GM23338 (cell line): Measurements from ENCODE around the gene SLC39A11. TPM values are rescaled to one million over a fixed set of nuclear protein-coding genes. Genes with fewer than 3 reads are reported as not detected.

Experiments
- ATAC-seq: fragments of 200-7000 bp; cut with Tn5 transposase; 3 replicates; pipeline ENCODE4 v1.9.1; 2020
- DNase-seq: peaks from one replicate; pipeline ENCODE4 v3.0.0-alpha.2; 2015; ENCODE audit warnings: low spot score
- H2AFZ ChIP-seq: fragments of 200-600 bp; sonication (generic); 2 replicates; pipeline ENCODE4 v1.8.0; 2016; ENCODE audit warnings: antibody characterized with exemption, mild to moderate bottlenecking, moderate library complexity
- H3F3A ChIP-seq: fragments of 200-600 bp; sonication (generic); replicated peaks from 2 replicates; pipeline ENCODE4 v1.8.0; 2017; ENCODE audit warnings: antibody characterized with exemption, mixed run types, low read depth
- H3K27ac ChIP-seq: fragments of 200-600 bp; sonication (generic); 2 replicates; pipeline ENCODE4 v1.6.1; 2016; ENCODE audit warnings: low read depth
- H3K27me3 ChIP-seq: fragments of 200-600 bp; sonication (generic); 2 replicates; pipeline ENCODE4 v1.8.0; 2016; ENCODE audit warnings: mild to moderate bottlenecking, mixed run types, moderate library complexity; ENCODE audit not compliant: insufficient read depth
- H3K36me3 ChIP-seq: fragments of 200-600 bp; sonication (generic); 2 replicates; pipeline ENCODE4 v1.8.0; 2016; ENCODE audit warnings: mild to moderate bottlenecking; ENCODE audit not compliant: insufficient read depth
- H3K4me1 ChIP-seq: fragments of 200-600 bp; sonication (generic); 2 replicates; pipeline ENCODE4 v1.8.0; 2016; ENCODE audit warnings: mild to moderate bottlenecking, moderate library complexity; ENCODE audit not compliant: insufficient read depth
- H3K4me2 ChIP-seq: fragments of 200-600 bp; sonication (generic); 2 replicates; pipeline ENCODE4 v1.7.1; 2017; ENCODE audit warnings: mixed run types
- H3K4me3 ChIP-seq: fragments of 200-600 bp; sonication (generic); 2 replicates; pipeline ENCODE4 v1.6.1; 2016; ENCODE audit warnings: mixed run types
- H3K79me2 ChIP-seq: fragments of 200-600 bp; sonication (generic); replicated peaks from 2 replicates; pipeline ENCODE4 v1.8.0; 2017; ENCODE audit warnings: mild to moderate bottlenecking; ENCODE audit not compliant: insufficient read depth
- H3K9me2 ChIP-seq: fragments of 200-600 bp; sonication (generic); 2 replicates; pipeline ENCODE4 v1.8.0; 2017; ENCODE audit not compliant: insufficient read depth
- H4K20me1 ChIP-seq: fragments of 200-600 bp; sonication (generic); replicated peaks from 2 replicates; pipeline ENCODE4 v1.8.0; 2017; ENCODE audit warnings: mild to moderate bottlenecking; ENCODE audit not compliant: insufficient read depth
- H3K27ac Mint-ChIP-seq: 2 replicates; pipeline ENCODE4 v1.8.0; 2020; ENCODE audit warnings: inconsistent platforms, mild to moderate bottlenecking, moderate library complexity, mixed read lengths
- H3K27me3 Mint-ChIP-seq: 3 replicates; pipeline ENCODE4 v1.8.0; 2022; ENCODE audit warnings: low read depth, mild to moderate bottlenecking, moderate library complexity, mixed read lengths, inconsistent platforms; ENCODE audit not compliant: insufficient read depth, poor library complexity
- H3K36me3 Mint-ChIP-seq: 3 replicates; pipeline ENCODE4 v1.8.0; 2021; ENCODE audit warnings: low read depth, mild to moderate bottlenecking, inconsistent platforms, moderate library complexity, mixed read lengths
- H3K4me1 Mint-ChIP-seq: 3 replicates; pipeline ENCODE4 v1.8.0; 2020; ENCODE audit warnings: mild to moderate bottlenecking, inconsistent platforms, mixed read lengths
- H3K4me3 Mint-ChIP-seq: 3 replicates; pipeline ENCODE4 v1.8.0; 2021; ENCODE audit warnings: moderate library complexity, mild to moderate bottlenecking, inconsistent platforms, mixed read lengths
- H3K9me3 Mint-ChIP-seq: 3 replicates; pipeline ENCODE4 v1.8.0; 2020; ENCODE audit warnings: moderate library complexity, mild to moderate bottlenecking, inconsistent platforms, mixed read lengths
- CTCF ChIP-seq, 2 experiments: fragments of 200-600 bp in 1 of 2; sonication (generic) in 1 of 2; conservative IDR thresholded peaks; 2 replicates each; pipeline versions ENCODE4 v1.5.1 to v1.6.1; 2016 to 2017; ENCODE audit warnings: antibody characterized with exemption in 2 of 2, low read depth in 2 of 2, mild to moderate bottlenecking in 2 of 2, moderate library complexity in 1 of 2
- ETS1 ChIP-seq: IDR thresholded peaks from 2 replicates; pipeline ENCODE4 v1.6.1; 2016; ENCODE audit warnings: antibody characterized with exemption
- EZH2 ChIP-seq: fragments of 200-600 bp; sonication (generic); IDR thresholded peaks from one replicate; pipeline ENCODE4 v1.8.0; 2017; ENCODE audit warnings: antibody characterized with exemption, mild to moderate bottlenecking, low read depth; ENCODE audit not compliant: unreplicated experiment
- EZH2phosphoT487 ChIP-seq: fragments of 200-600 bp; sonication (generic); IDR thresholded peaks from one replicate; pipeline ENCODE4 v1.8.1; 2018; ENCODE audit warnings: antibody characterized with exemption; ENCODE audit not compliant: unreplicated experiment
- JUNB ChIP-seq: IDR thresholded peaks from one replicate; pipeline ENCODE4 v1.6.1; 2016; ENCODE audit warnings: antibody characterized with exemption; ENCODE audit not compliant: unreplicated experiment
- NANOG ChIP-seq: IDR thresholded peaks from 2 replicates; pipeline ENCODE4 v1.6.1; 2016; ENCODE audit warnings: antibody characterized with exemption, borderline replicate concordance
- STAT1 ChIP-seq: IDR thresholded peaks from one replicate; pipeline ENCODE4 v1.6.1; 2016; ENCODE audit warnings: antibody characterized with exemption; ENCODE audit not compliant: unreplicated experiment
- ZNF114 ChIP-seq: fragments of 250-450 bp; sonication (Bioruptor Pico); IDR thresholded peaks from 2 replicates; pipeline ENCODE4 v1.5.0; 2020; ENCODE audit warnings: mild to moderate bottlenecking, moderate library complexity
- ZNF331 ChIP-seq: fragments of 250-450 bp; sonication (Bioruptor Pico); IDR thresholded peaks from 2 replicates; pipeline ENCODE4 v1.5.0; 2020; ENCODE audit warnings: low read depth, mild to moderate bottlenecking, moderate library complexity
- polyA plus RNA-seq: library from polyadenylated mRNA; unstranded; fragments of >200 nt; fragmentation: Nextera tagmentation; extraction: Ambion mirVana; gene quantifications from 2 replicates; pipeline ENCODE4 v1.2.1, GENCODE V29; 2016
- total RNA-seq: library from RNA; depleted of rRNA; stranded (reverse); fragments of >200 nt; shearing (Covaris generic); gene quantifications from 2 replicates; pipeline ENCODE4 v1.2.3, GENCODE V29; 2014
- TF ChIP-seq, protein P1 (sequence below): fragments of 250-450 bp; sonication (Bioruptor Pico); IDR thresholded peaks from 2 replicates; pipeline ENCODE4 v1.5.0; 2020; ENCODE audit warnings: mild to moderate bottlenecking, moderate library complexity
- TF ChIP-seq, protein P2 (sequence below): IDR thresholded peaks from one replicate; pipeline ENCODE4 v1.6.1; 2018; ENCODE audit warnings: antibody characterized with exemption; ENCODE audit not compliant: unreplicated experiment

The SLC39A11 gene
- total and polyA plus RNA-seq, 2 experiments from 2014 or later: 10.8 to 18.1 TPM

DNA sequence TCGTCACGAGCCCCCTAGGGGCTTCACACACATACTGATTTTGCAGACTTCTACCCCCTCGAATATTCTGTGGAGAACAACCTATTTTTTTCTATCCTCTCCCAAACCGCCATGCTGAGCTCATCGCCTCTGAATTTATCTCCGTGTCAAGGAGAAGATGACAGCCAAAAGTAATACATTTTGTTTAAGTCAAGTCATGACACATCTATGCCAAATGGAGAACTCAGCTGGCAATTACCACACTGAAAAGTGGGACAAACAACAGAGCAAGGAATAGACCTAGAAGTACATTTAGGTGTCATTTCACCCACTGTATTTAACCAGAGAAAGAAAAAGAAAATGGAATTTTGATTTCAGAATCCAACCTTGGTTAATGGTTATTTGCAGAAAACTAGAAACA is 260.2 kb downstream of the SLC39A11 start:
- ATAC-seq: no peak

More for the DNA sequence above, 260.2 kb downstream of the SLC39A11 start:
- peaks cover 2% of the 10 kb centered on the region; the same call in 1 of the 3 replicates for H3K9me3 Mint-ChIP-seq
- no peak overlapping the region for H3K27ac ChIP-seq
- H3K27me3 Mint-ChIP-seq: peaks cover 6% of the 10 kb centered on the region
- H3K4me3 ChIP-seq: no peak overlapping the region
- no peak overlapping the region for H3K4me3 Mint-ChIP-seq
- H3K27ac Mint-ChIP-seq: no peak overlapping the region
- no peak overlapping the region for H2AFZ ChIP-seq
- H3K27me3 ChIP-seq: no peaks in the 10 kb centered on the region
- no peaks in the 10 kb centered on the region; the same call in 2 of the 3 replicates for H3K36me3 Mint-ChIP-seq
- no peak overlapping the region for H3K4me2 ChIP-seq
- TF ChIP-seq ZNF114 (no peak), EZH2phosphoT487 (no peak), JUNB (no peak), CTCF (conservative IDR thresholded peaks at IDR 0.05; ENCODE audit: low read depth in 2 of 2) (no peak), NANOG (no peak), ETS1 (no peak), ZNF331 (CRISPR knock-in tag) (no peak), EZH2 (no peak), STAT1 (no peak)
- TF ChIP-seq, protein P1, sequence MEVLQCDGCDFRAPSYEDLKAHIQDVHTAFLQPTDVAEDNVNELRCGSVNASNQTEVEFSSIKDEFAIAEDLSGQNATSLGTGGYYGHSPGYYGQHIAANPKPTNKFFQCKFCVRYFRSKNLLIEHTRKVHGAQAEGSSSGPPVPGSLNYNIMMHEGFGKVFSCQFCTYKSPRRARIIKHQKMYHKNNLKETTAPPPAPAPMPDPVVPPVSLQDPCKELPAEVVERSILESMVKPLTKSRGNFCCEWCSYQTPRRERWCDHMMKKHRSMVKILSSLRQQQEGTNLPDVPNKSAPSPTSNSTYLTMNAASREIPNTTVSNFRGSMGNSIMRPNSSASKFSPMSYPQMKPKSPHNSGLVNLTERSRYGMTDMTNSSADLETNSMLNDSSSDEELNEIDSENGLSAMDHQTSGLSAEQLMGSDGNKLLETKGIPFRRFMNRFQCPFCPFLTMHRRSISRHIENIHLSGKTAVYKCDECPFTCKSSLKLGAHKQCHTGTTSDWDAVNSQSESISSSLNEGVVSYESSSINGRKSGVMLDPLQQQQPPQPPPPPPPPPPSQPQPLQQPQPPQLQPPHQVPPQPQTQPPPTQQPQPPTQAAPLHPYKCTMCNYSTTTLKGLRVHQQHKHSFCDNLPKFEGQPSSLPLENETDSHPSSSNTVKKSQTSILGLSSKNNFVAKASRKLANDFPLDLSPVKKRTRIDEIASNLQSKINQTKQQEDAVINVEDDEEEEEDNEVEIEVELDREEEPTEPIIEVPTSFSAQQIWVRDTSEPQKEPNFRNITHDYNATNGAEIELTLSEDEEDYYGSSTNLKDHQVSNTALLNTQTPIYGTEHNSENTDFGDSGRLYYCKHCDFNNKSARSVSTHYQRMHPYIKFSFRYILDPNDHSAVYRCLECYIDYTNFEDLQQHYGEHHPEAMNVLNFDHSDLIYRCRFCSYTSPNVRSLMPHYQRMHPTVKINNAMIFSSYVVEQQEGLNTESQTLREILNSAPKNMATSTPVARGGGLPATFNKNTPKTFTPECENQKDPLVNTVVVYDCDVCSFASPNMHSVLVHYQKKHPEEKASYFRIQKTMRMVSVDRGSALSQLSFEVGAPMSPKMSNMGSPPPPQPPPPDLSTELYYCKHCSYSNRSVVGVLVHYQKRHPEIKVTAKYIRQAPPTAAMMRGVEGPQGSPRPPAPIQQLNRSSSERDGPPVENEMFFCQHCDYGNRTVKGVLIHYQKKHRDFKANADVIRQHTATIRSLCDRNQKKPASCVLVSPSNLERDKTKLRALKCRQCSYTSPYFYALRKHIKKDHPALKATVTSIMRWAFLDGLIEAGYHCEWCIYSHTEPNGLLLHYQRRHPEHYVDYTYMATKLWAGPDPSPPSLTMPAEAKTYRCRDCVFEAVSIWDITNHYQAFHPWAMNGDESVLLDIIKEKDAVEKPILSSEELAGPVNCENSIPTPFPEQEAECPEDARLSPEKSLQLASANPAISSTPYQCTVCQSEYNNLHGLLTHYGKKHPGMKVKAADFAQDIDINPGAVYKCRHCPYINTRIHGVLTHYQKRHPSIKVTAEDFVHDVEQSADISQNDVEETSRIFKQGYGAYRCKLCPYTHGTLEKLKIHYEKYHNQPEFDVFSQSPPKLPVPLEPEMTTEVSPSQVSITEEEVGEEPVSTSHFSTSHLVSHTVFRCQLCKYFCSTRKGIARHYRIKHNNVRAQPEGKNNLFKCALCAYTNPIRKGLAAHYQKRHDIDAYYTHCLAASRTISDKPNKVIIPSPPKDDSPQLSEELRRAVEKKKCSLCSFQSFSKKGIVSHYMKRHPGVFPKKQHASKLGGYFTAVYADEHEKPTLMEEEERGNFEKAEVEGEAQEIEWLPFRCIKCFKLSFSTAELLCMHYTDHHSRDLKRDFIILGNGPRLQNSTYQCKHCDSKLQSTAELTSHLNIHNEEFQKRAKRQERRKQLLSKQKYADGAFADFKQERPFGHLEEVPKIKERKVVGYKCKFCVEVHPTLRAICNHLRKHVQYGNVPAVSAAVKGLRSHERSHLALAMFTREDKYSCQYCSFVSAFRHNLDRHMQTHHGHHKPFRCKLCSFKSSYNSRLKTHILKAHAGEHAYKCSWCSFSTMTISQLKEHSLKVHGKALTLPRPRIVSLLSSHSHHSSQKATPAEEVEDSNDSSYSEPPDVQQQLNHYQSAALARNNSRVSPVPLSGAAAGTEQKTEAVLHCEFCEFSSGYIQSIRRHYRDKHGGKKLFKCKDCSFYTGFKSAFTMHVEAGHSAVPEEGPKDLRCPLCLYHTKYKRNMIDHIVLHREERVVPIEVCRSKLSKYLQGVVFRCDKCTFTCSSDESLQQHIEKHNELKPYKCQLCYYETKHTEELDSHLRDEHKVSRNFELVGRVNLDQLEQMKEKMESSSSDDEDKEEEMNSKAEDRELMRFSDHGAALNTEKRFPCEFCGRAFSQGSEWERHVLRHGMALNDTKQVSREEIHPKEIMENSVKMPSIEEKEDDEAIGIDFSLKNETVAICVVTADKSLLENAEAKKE (CRISPR knock-in tag): no peak
- TF ChIP-seq, protein P2, sequence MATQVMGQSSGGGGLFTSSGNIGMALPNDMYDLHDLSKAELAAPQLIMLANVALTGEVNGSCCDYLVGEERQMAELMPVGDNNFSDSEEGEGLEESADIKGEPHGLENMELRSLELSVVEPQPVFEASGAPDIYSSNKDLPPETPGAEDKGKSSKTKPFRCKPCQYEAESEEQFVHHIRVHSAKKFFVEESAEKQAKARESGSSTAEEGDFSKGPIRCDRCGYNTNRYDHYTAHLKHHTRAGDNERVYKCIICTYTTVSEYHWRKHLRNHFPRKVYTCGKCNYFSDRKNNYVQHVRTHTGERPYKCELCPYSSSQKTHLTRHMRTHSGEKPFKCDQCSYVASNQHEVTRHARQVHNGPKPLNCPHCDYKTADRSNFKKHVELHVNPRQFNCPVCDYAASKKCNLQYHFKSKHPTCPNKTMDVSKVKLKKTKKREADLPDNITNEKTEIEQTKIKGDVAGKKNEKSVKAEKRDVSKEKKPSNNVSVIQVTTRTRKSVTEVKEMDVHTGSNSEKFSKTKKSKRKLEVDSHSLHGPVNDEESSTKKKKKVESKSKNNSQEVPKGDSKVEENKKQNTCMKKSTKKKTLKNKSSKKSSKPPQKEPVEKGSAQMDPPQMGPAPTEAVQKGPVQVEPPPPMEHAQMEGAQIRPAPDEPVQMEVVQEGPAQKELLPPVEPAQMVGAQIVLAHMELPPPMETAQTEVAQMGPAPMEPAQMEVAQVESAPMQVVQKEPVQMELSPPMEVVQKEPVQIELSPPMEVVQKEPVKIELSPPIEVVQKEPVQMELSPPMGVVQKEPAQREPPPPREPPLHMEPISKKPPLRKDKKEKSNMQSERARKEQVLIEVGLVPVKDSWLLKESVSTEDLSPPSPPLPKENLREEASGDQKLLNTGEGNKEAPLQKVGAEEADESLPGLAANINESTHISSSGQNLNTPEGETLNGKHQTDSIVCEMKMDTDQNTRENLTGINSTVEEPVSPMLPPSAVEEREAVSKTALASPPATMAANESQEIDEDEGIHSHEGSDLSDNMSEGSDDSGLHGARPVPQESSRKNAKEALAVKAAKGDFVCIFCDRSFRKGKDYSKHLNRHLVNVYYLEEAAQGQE: no peak
- no peaks in the 10 kb centered on the region for H3K36me3 ChIP-seq
- H3K9me2 ChIP-seq: no peaks in the 10 kb centered on the region; the same call in 1 of the 2 replicates
- no peak for DNase-seq
- H3F3A ChIP-seq: no peaks in the 10 kb centered on the region
- no peaks in the 10 kb centered on the region for H3K4me1 ChIP-seq
- no peaks in the 10 kb centered on the region for H3K79me2 ChIP-seq
- H3K4me1 Mint-ChIP-seq: peaks cover 2% of the 10 kb centered on the region; the same call in 2 of the 3 replicates
- H4K20me1 ChIP-seq: no peaks in the 10 kb centered on the region
